Mesodermal cell (in vitro differentiated cells): ENCODE results near the gene SCIMP.
"Not testable (repeated sequence)": the region's sequence is repeated elsewhere in the genome, so short reads cannot be mapped to it uniquely, and the experiment has no call there.

Experiments used
- H3K27ac ChIP-seq: 2 replicates; pipeline ENCODE4 v1.7.0; 2013; ENCODE audit warnings: mild to moderate bottlenecking, low read depth, low read length, moderate library complexity; ENCODE audit not compliant: severe bottlenecking
- H3K36me3 ChIP-seq: 2 replicates; pipeline ENCODE4 v1.7.1; 2013; ENCODE audit warnings: mild to moderate bottlenecking, low read length, moderate library complexity; ENCODE audit not compliant: control insufficient read depth, insufficient read depth
- H3K4me1 ChIP-seq: one replicate; pipeline ENCODE4 v1.7.1; 2013; ENCODE audit warnings: mild to moderate bottlenecking, low read length; ENCODE audit not compliant: insufficient read depth, control insufficient read depth, poor library complexity, severe bottlenecking
- H3K4me3 ChIP-seq: 2 replicates; pipeline ENCODE4 v1.7.0; 2013; ENCODE audit warnings: low read length, control low read depth, mild to moderate bottlenecking; ENCODE audit not compliant: insufficient read depth, poor library complexity, severe bottlenecking; ENCODE audit errors: extremely low read depth
- H3K9me3 ChIP-seq: 2 replicates; pipeline ENCODE4 v1.7.1; 2013; ENCODE audit warnings: mild to moderate bottlenecking, low read length, moderate library complexity; ENCODE audit not compliant: control insufficient read depth
- WGBS, 2 experiments: methylation state at CpG; one replicate each; pipeline ENCODE4 v1.1.5; 2013; ENCODE audit warnings: missing lambda C conversion rate in 2 of 2; ENCODE audit not compliant: insufficient coverage in 2 of 2; 5-methylcytosine and 5-hydroxymethylcytosine counted together

SCIMP gene

DNA sequence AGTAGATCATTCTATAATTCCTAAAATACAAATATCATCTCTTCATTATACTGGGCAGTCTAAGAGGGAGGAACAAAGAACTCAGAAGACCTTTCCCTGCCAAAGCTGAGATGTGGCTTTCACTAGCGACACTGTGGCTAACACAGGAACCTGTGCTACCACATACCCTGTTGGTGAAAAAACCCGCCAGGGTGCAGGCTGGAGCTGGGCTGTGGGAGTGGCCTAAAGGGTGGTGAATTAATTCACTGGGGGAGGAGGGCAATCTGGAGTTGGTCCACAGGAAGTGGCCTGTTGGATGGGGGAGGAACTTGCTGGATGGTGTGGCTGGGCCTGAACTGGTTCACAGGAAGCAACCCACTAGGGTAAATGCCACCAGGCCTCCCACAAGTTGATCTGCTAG lies 50.4 kb downstream of the SCIMP start:
- H3K27ac ChIP-seq: no peak overlapping the region
- 90% methylated on average over 2 of the region's 2 CpGs; no CpG with 5 or more reads in 1 of the 2 experiments for WGBS, 2 experiments
- no peaks in the 10 kb centered on the region for H3K4me1 ChIP-seq
- H3K4me3 ChIP-seq: no peak overlapping the region
- H3K36me3 ChIP-seq: peaks cover 37% of the 10 kb centered on the region
- H3K9me3 ChIP-seq: peaks cover 75% of the 10 kb centered on the region

DNA sequence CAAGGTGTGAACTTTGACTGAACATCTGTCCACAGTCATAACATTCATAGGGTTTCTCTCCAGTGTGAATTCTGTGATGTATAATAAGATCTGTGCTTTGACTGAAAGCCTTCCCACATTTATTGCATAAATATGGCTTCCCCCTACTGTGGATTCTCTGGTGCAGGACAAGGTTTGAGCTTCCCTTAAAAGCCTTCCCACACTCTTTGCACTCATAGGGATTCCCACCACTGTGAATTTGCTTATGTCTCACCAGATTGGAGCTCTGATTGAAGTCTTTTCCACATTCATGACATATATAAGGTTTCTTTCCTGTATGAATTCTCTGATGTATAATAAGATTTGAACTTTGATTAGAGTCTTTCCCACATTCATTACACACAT lies 51.3 kb downstream of the SCIMP start:
- Histone ChIP-seq H3K36me3 (peaks cover 39% of the 10 kb centered on the region), H3K4me3 (no peak overlapping the region), H3K27ac (no peak overlapping the region), H3K9me3 (peaks cover 77% of the 10 kb centered on the region), H3K4me1 (no peaks in the 10 kb centered on the region)

DNA sequence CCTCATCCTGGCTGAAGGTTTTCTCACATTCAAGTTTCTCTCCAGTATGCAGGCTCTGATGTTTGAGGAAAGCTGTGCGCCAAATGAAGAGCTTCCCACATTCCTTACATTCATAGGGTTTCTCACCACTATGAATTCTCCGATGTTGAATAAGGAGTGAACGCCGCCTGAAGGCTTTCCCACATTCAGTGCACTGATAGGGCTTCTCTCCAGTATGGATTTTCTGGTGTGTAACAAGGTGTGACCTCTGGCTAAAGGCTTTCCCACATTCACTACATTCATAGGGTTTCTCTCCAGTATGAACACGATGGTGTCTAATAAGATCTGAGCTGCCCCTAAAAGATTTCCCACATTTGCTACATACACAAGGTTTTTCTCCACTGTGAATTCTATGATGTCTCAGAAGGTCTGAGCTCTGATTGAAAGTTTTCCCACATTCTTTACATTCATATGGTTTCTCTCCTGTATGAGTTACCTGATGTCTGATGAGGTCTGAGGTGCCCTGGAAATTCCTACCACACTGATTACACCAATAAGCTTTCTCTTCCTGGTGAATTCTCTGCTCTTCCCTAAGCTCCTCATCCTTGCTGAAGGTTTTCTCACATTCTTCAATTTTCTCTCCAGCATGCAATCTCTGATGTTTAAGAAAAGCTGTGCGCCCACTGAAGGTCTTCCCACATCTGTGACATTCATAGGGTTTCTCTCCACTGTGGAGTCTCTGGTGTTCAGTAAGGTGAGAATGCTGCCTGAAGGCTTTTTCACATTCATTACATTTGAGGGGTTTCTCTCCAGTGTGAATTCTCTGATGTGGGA lies 51.9 kb downstream of the SCIMP start:
- Histone ChIP-seq H3K27ac (no peak overlapping the region), H3K4me1 (no peaks in the 10 kb centered on the region), H3K36me3 (peaks cover 39% of the 10 kb centered on the region), H3K4me3 (no peak overlapping the region), H3K9me3 (peaks cover 77% of the 10 kb centered on the region)
- WGBS, 2 experiments: 94 to 100% methylated on average over 1 to 3 of the region's 6 CpGs

DNA sequence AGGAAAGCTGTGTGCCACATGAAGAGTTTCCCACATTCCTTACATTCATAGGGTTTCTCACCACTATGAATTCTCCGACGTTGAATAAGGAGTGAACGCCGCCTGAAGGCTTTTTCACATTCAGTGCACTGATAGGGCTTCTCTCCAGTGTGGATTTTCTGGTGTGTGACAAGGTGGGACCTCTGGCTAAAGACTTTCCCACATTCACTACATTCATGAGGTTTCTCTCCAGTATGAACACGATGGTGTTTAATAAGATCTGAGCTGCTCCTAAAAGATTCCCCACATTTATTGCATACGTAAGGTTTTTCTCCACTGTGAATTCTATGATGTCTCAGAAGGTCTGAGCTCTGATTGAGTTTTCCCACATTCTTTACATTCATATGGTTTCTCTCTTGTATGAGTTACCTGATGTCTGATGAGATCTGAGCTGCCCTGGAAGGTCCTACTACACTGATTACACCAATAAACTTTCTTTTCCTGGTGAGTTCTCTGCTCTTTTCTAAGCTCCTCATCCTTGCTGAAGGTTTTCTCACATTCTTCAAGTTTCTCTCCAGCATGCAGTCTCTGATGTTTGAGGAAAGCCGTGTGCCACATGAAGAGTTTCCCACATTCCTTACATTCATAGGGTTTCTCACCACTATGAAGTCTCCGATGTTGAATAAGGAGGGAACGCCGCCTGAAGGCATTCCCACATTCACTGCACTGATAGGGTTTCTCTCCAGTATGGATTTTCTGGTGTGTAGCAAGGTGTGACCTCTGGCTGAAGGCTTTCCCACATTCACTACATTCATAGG lies 53.0 kb downstream of the SCIMP start:
- 95 to 100% methylated on average over 2 to 7 of the region's 10 CpGs for WGBS, 2 experiments
- peaks cover 76% of the 10 kb centered on the region for H3K9me3 ChIP-seq
- peaks cover 40% of the 10 kb centered on the region for H3K36me3 ChIP-seq
- no peaks in the 10 kb centered on the region for H3K4me1 ChIP-seq
- H3K27ac ChIP-seq: no peak overlapping the region
- no peak overlapping the region for H3K4me3 ChIP-seq

DNA sequence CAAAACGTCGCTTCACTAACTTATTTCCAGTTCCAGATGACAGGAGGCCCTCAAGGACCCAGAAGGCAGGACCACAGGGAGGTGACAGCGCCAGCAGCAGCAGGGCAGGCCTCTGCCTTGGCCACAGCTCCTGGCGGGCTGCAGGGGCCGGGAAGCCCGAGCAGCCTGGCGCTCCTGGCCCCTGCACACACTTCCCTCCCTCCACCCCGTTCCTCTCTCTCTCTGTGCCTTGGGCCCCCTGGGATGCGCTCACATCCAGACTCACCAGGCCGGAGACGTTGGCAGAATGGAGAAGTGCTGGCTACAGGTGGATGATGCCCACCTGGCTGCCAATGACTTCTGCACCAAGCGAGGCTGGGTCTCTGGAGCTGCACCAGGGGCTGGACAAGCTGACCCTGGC lies 55.7 kb downstream of the SCIMP start:
- Histone ChIP-seq H3K9me3 (peaks cover 63% of the 10 kb centered on the region), H3K36me3 (peaks cover 45% of the 10 kb centered on the region), H3K4me1 (no peaks in the 10 kb centered on the region), H3K27ac (no peak overlapping the region), H3K4me3 (no peak overlapping the region)
- WGBS, 2 experiments: 84 to 90% methylated on average over 5 to 9 of the region's 12 CpGs

DNA sequence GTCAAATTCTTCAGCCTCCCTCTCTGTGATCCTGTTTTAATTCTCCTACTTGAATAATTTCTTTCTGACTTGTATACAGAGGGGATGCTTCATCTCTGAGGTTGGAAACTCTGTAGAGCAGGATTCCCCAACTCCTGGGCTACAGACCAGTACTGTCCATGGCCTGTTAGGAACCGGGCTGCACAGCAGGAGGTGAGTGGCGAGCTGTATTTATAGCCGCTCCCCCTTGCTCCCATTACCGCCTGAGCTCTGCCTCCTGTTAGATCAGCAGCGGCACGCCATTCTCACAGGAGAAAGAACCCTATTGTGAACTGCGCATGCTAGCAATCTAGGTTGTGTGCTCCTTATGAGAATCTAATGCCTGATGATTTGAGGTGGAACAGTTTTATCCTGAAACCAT lies 59.6 kb downstream of the SCIMP start:
- H3K4me1 ChIP-seq, H3K4me3 ChIP-seq, H3K27ac ChIP-seq: not testable (repeated sequence)
- Histone ChIP-seq H3K36me3 (peaks cover 31% of the 10 kb centered on the region), H3K9me3 (peaks cover 24% of the 10 kb centered on the region)
- 84 to 98% methylated on average over 4 to 6 of the region's 7 CpGs for whole genome bisulfite sequencing, 2 experiments

DNA sequence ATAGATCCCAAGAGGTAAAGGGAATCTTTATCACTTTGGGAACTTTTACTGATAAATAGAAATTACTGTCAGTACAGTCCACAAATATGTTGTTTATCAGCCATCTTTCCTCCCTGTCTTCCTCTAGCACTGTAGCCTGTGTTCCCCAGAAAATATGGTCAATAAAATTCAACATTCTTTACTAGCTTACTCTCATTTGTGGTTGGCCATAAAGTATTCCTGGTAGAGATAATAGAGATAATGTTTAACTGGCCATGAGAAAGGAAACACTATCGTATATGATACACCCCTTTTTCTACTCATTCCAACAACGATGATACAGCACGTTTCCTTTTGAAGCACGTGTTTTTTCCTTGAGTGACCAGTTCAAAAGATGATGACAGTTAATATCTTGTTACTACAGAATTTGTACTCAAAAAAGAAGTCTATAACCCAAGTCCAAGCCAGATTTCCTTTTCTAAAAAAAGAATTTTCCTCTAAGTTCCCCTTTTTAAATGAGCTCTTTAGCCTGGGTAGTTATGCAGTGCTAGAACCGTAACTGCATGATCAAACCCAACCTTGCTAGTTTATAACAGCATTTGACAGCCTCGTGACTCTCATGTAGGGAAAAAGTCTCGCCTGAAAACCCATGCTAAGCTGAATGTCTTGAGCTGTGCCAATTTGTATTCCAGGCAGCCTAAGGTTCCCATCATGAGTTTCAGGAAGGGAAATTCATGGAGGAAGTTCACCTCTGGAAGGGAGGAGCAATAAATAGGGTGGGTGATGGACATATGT lies 68.7 kb downstream of the SCIMP start:
- not testable (repeated sequence) for H3K27ac ChIP-seq, H3K9me3 ChIP-seq, H3K4me3 ChIP-seq, H3K4me1 ChIP-seq, H3K36me3 ChIP-seq
- 100% methylated on average over 2 to 3 of the region's 7 CpGs for WGBS, 2 experiments

DNA sequence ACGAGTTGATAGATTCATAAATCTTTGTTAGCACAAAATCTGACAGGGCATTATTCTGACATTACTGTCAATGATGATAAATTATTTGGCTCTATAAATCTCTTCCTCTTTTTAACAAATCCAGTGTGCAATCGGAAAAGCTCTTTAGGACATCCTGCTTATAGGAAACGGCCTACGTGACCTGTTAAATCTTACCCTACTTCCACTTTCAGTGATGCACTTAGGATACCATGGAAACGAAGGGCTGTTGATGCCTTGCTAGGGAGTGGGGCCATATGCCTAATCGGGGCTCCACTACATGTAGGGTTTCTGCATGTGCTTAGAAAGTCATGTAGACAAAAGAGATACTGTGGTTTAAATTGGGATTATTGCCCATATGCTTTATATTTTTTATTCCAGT lies 70.2 kb downstream of the SCIMP start:
- H3K36me3 ChIP-seq: no peaks in the 10 kb centered on the region
- no peak overlapping the region for H3K4me3 ChIP-seq
- H3K9me3 ChIP-seq: no peaks in the 10 kb centered on the region
- H3K4me1 ChIP-seq: no peaks in the 10 kb centered on the region
- 77 to 83% methylated on average over 1 to 3 of the region's 6 CpGs for WGBS, 2 experiments
- no peak overlapping the region for H3K27ac ChIP-seq

DNA sequence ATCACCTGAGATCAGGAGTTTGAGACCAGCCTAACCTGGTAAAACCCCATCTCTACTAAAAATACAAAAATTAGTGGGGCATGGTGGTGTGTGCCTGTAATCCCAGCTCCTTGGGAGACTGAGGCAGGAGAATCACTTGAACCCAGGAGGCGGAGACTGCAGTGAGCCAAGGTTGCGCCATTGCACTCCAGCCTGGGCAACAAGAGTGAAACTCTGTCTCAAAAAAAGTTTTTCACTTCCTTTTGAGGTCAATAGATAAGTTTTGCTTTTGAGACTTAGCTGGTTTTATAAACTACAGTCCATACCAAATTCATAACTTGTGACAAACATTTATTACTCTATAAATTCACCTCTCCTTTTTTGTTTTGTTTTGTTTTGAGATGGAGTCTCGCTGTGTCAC lies 72.9 kb downstream of the SCIMP start:
- not testable (repeated sequence) for H3K4me3 ChIP-seq, H3K9me3 ChIP-seq, H3K4me1 ChIP-seq, H3K27ac ChIP-seq, H3K36me3 ChIP-seq
- WGBS, 2 experiments: 100% methylated on average over 2 of the region's 3 CpGs; no CpG with 5 or more reads in 1 of the 2 experiments

DNA sequence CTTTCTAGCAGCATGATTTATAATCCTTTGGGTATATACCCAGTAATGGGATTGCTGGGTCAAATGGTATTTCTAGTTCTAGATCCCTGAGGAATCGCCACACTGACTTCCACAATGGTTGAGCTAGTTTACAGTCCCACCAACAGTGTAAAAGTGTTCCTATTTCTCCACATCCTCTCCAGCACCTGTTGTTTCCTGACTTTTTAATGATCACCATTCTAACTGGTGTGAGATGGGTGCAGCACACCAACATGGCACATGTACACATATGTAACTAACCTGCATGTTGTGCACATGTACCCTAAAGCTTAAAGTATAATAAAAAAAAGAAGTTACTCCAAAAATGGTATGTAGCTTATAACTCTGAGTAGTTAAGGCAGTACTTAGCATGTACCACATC lies 74.0 kb downstream of the SCIMP start:
- WGBS, 2 experiments: no CpG with 5 or more reads among the region's 1 CpG
- not testable (repeated sequence) for H3K4me3 ChIP-seq, H3K9me3 ChIP-seq, H3K36me3 ChIP-seq, H3K27ac ChIP-seq, H3K4me1 ChIP-seq
